ENCODE data around the gene MRPL21. TPM values are rescaled to one million over a fixed set of nuclear protein-coding genes. Genes with fewer than 3 reads are reported as not detected.
A peak's percentile ranks its signal among the peaks of the same experiment; 100 is the strongest.
"Not testable (repeated sequence)": the region's sequence is repeated elsewhere in the genome, so short reads cannot be mapped to it uniquely, and the experiment has no call there.

Gene MRPL21
- total RNA-seq, 1 donor from 2014 or later = 32.9 TPM

DNA sequence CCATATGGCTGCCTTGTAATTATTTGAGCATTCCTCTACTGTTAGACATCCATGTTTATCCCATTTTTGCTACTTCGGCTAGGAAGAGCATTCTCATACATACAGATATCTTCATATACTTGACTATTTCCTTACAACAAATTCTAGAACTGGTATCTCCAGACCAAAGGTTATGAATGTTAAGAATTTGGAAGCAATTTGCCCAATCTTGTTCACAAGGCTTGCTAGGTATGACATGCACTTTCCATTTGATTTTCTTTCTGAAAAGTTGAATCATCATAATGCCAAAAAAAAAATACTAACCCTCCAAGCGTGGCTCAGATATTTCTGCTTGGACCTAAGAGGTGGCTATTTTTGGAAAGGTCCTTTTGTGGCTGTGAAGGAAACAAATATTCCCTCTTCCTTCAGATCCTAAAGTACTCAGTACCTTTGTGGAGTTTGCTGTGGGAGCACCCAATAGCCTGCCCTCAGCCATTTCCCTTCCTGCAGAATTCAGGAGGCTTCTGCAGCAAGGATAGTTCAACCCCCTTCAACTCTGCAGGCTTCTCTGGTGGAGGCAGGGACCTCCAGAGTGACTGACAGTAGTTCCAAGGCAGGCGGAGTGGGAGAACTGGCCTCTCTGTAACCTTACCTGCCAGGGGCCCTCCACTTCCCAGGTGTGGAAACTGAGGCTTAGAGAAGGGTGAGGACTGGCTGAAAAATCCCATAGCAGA lies 39.9 kb downstream of the MRPL21 start:
- H3K36me3 ChIP-seq = no peaks in the 10 kb centered on the region
- no peaks in the 10 kb centered on the region for H3K27me3 ChIP-seq (ENCODE audit: low read depth)
- intact Hi-C loops (cut with DNase I) = no loop called here
- H3K27ac ChIP-seq = no peak overlapping the region
- no peaks in the 10 kb centered on the region for H3K4me1 ChIP-seq
- ATAC-seq (no peak), DNase-seq (no peak)
- H3K4me3 ChIP-seq = no peak overlapping the region
- TF ChIP-seq, protein P1, sequence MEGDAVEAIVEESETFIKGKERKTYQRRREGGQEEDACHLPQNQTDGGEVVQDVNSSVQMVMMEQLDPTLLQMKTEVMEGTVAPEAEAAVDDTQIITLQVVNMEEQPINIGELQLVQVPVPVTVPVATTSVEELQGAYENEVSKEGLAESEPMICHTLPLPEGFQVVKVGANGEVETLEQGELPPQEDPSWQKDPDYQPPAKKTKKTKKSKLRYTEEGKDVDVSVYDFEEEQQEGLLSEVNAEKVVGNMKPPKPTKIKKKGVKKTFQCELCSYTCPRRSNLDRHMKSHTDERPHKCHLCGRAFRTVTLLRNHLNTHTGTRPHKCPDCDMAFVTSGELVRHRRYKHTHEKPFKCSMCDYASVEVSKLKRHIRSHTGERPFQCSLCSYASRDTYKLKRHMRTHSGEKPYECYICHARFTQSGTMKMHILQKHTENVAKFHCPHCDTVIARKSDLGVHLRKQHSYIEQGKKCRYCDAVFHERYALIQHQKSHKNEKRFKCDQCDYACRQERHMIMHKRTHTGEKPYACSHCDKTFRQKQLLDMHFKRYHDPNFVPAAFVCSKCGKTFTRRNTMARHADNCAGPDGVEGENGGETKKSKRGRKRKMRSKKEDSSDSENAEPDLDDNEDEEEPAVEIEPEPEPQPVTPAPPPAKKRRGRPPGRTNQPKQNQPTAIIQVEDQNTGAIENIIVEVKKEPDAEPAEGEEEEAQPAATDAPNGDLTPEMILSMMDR (IDR thresholded peaks at IDR 0.05) = no peak
- peaks cover 8% of the 10 kb centered on the region for H3K9me3 ChIP-seq

DNA sequence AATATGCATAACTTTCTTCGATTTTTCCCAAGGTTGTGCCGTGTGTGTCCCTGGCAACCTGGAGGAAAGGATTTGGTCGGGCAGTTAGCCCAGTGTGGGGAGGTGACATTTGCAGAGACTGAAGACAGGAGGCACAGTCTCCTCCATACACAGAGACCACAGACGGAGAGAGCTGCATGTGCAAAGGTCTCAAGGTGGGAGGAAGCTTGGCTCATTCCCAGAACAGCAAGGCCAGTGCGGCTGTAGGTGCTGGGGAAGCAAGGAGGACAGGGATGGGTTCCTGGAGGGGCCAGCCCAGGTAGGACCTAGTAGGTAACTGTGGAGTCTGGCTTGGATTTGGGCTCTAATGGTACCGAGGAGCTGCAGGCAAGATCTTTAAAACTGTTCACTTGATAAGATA lies 41.2 kb downstream of the MRPL21 start:
- TF ChIP-seq, protein P1 (IDR thresholded peaks at IDR 0.05) = no peak
- H3K9me3 ChIP-seq = peaks cover 8% of the 10 kb centered on the region
- DNase-seq (no peak), ATAC-seq (peak in 1 of 2 donors; percentile 25)
- H3K4me3 ChIP-seq = no peak overlapping the region
- H3K27ac ChIP-seq = no peak overlapping the region
- intact Hi-C loops (cut with DNase I) = no loop called here
- H3K27me3 ChIP-seq (ENCODE audit: low read depth) = no peaks in the 10 kb centered on the region
- no peaks in the 10 kb centered on the region for H3K36me3 ChIP-seq
- no peaks in the 10 kb centered on the region for H3K4me1 ChIP-seq

DNA sequence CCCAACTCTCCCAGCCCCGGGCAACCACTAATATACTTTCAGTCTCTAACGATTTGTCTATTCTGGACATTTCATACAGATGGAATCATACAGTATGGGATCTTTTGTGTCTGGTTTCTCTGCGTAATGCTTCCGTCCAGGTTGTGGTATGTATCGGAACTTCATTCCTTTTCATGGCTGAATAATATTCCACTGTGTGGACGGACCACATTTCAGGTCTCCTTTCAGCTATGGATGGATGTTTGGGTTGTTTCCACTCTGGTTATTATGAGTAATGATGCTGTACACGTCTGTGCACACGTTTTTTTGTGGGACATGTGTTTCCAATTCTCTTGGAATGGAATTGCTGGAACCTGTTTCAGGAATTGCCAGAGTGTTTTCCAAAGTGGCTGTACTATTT lies 44.5 kb downstream of the MRPL21 start:
- Histone ChIP-seq H3K27ac (no peak overlapping the region), H3K27me3 (ENCODE audit: low read depth) (peaks cover 15% of the 10 kb centered on the region), H3K4me1 (peaks cover 14% of the 10 kb centered on the region), H3K4me3 (no peak overlapping the region), H3K36me3 (no peaks in the 10 kb centered on the region), H3K9me3 (peaks cover 7% of the 10 kb centered on the region)
- intact Hi-C loops (cut with DNase I) = no loop called here
- TF ChIP-seq, protein P1 (IDR thresholded peaks at IDR 0.05) = no peak
- DNase-seq (no peak), ATAC-seq (no peak)

DNA sequence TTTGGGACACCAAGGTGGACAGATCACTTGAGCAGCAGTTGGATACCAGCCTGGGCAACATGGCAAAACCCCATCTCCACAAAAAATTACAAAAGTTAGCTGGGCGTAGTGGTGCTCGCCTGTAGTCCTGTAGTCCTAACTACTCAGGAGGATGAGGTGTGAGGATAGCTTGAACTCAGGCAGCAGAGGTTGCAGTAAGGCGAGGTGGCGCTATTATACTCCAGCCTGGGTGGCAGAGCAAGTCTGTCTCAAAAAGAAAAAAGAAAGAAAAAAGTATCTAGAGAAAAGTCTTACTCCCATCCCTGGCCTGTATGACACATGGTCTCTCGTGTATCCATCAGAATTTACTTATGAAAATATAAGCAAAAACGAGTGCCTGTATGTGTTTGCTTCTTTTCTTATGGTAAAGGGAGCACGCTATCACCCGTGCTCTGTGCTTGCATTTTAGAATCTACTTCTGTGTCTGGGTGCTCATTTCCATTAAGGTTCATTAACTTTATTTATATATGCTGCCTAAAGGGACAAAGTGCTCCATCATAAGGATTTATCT lies 46.5 kb downstream of the MRPL21 start:
- TF ChIP-seq, protein P1 (IDR thresholded peaks at IDR 0.05) = no peak
- no peak for ATAC-seq
- intact Hi-C loops (cut with DNase I) = no loop called here

DNA sequence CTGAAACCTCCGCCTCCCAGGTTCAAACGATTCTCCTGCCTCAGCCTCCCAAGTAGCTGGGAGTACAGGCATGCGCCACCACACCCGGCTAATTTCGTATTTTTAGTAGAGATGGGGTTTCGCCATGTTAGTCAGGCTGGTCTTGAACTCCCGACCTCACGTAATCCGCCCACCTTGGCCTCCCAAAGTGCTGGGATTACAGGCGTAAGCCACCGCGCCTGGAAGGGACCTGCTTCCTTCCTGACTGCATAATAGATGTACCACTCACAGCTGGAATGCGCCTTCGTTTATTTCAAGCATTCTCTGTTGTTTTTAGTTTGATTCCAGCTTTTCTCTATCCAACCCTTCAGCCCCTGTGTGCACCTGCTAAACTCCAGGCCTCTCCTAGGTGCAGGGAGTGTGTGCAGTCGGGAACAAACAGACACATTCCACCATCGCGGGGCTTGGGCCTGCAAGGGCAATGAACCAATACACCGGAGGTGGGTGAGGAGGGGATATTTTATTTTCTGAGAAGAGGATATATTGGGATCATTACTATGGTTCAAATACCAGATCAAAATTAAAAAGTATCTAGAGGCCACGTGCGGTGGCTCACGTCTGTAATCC lies 47.1 kb downstream of the MRPL21 start:
- not testable (repeated sequence) for ATAC-seq, DNase-seq

More for the DNA sequence above, 46.5 kb downstream of the MRPL21 start:
- Histone ChIP-seq H3K27me3 (ENCODE audit: low read depth) (peaks cover 18% of the 10 kb centered on the region), H3K4me3 (no peak overlapping the region), H3K27ac (no peak overlapping the region), H3K9me3 (no peaks in the 10 kb centered on the region), H3K4me1 (peaks cover 15% of the 10 kb centered on the region), H3K36me3 (no peaks in the 10 kb centered on the region)
- DNase-seq = no peak

More for the DNA sequence above, 47.1 kb downstream of the MRPL21 start:
- H3K27ac ChIP-seq; H3K9me3 ChIP-seq; intact Hi-C loops (cut with DNase I); H3K4me3 ChIP-seq; H3K36me3 ChIP-seq: not testable (repeated sequence)
- H3K27me3 ChIP-seq (ENCODE audit: low read depth) = peaks cover 18% of the 10 kb centered on the region
- peaks cover 15% of the 10 kb centered on the region for H3K4me1 ChIP-seq

Data from lower lobe of right lung (tissue), 2 donors.